ENCODE data around the gene PABPC1L.

GRCh38 chr20:44948107-44948506 is 38.2 kb downstream of the PABPC1L start:
- TF ChIP-seq YY1 (IDR thresholded peaks at IDR 0.05; ENCODE audit: low read depth) (no peak), TCF12 (IDR thresholded peaks at IDR 0.05; ENCODE audit: low read depth) (no peak), CREB1 (IDR thresholded peaks at IDR 0.05; ENCODE audit: low read depth) (no peak), CEBPB (IDR thresholded peaks at IDR 0.05) (no peak), TAF1 (IDR thresholded peaks at IDR 0.05; ENCODE audit: low read depth) (no peak), EGR1 (IDR thresholded peaks at IDR 0.05) (no peak), TEAD4 (IDR thresholded peaks at IDR 0.05) (no peak), REST (IDR thresholded peaks at IDR 0.05; ENCODE audit: low read depth) (no peak), FOXM1 (IDR thresholded peaks at IDR 0.05; ENCODE audit: borderline replicate concordance, low read depth) (no peak), RAD21 (IDR thresholded peaks at IDR 0.05; ENCODE audit: low read depth) (no peak)

Measured in Ishikawa (cell line).